ENCODE measurements around the gene PLEKHA7.
"Not testable (repeated sequence)": the region's sequence is repeated elsewhere in the genome, so short reads cannot be mapped to it uniquely, and the experiment has no call there.

The PLEKHA7 gene, protein sequence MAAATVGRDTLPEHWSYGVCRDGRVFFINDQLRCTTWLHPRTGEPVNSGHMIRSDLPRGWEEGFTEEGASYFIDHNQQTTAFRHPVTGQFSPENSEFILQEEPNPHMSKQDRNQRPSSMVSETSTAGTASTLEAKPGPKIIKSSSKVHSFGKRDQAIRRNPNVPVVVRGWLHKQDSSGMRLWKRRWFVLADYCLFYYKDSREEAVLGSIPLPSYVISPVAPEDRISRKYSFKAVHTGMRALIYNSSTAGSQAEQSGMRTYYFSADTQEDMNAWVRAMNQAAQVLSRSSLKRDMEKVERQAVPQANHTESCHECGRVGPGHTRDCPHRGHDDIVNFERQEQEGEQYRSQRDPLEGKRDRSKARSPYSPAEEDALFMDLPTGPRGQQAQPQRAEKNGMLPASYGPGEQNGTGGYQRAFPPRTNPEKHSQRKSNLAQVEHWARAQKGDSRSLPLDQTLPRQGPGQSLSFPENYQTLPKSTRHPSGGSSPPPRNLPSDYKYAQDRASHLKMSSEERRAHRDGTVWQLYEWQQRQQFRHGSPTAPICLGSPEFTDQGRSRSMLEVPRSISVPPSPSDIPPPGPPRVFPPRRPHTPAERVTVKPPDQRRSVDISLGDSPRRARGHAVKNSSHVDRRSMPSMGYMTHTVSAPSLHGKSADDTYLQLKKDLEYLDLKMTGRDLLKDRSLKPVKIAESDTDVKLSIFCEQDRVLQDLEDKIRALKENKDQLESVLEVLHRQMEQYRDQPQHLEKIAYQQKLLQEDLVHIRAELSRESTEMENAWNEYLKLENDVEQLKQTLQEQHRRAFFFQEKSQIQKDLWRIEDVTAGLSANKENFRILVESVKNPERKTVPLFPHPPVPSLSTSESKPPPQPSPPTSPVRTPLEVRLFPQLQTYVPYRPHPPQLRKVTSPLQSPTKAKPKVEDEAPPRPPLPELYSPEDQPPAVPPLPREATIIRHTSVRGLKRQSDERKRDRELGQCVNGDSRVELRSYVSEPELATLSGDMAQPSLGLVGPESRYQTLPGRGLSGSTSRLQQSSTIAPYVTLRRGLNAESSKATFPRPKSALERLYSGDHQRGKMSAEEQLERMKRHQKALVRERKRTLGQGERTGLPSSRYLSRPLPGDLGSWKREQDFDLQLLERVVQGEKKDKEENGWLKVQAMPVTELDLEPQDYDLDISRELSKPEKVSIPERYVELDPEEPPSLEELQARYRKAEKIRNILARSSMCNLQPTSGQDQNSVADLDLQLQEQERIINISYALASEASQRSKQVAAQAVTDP

DNA sequence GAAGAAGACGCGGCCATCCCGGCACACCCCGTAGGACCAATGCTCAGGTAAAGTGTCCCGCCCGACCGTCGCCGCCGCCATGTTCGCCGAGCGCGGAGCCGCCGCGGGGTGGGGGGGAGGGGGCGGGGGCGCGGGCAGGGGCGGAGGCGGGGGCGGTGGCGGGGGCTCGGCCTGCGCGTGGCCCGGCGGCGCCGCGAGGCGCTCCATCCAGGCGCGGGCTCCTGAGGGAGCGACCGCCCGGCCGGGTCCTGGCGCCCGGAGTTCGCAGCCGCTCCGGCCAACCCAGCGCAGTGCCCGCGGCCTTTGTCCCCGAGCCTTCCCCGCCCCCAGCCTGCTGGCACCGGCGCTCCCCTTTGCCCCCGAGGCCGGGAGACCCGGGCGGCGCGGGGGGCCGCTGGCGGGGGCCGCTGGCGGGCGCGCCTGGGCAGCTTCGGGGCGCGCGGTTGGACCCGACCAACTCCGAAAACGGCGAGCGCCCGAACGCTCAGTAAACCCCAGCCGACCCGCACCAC is at the start of gene PLEKHA7:
PLEKHA7 (minus strand) TSS at position 94 of the 512 bp plus-strand sequence; CDS start at position 81, 13 bp downstream.
- peak; percentile 36 for DNase-seq

DNA sequence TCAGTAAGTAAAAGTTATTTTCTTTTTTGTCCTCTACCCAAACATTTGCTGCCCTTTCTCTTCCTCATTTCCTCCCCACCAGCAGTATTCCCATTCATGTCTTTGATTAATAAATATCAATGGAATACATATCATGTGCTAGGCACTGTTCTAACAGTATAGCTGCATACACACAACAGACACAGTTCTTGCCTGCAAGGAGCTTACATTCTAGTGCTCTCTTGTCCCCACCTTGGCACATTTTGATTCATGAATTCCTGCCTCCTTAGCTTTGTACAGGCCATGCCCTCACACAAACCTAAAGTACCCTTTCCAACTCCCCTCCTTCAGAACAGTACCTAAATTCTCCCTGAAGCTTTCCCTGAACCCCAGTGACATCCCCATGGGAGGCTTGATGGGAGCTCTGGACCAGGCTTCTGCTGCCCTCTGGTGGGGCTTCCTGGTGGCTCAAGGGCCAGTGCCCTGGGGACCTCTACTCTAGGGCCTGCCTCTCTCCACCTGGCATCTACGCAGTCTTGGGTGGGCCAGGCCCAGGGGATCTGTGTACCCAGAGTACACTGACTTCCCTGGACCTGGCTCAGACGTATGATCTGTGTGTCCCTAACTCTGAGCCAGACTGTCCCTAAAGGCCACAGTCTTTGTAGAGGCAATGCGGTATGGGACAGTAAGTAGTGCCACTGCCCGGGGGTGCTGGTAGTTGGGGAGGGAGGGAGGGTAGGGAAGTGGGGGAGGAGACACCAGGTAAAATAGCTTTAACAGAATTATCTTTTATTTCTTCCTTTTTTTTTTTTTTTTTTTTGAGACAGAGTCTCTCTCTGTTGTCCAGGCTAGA is 49.2 kb upstream of the PLEKHA7 start:
- peak; percentile 76 for DNase-seq

DNA sequence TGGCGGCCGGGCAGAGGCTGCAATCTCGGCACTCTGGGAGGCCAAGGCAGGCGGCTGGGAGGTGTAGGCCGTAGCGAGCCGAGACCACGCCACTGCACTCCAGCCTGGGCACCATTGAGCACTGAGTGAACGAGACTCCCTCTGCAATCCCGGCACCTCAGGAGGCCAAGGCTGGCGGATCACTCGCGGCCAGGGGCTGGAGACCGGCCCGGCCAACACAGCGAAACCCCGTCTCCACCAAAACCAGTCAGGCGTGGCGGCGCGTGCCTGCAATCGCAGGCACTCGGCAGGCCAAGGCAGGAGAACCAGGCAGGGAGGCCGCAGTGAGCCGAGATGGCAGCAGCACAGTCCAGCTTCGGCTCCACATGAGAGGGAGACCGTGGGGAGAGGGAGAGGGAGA is 36.9 kb upstream of the PLEKHA7 start:
- DNase-seq: not testable (repeated sequence)

DNA sequence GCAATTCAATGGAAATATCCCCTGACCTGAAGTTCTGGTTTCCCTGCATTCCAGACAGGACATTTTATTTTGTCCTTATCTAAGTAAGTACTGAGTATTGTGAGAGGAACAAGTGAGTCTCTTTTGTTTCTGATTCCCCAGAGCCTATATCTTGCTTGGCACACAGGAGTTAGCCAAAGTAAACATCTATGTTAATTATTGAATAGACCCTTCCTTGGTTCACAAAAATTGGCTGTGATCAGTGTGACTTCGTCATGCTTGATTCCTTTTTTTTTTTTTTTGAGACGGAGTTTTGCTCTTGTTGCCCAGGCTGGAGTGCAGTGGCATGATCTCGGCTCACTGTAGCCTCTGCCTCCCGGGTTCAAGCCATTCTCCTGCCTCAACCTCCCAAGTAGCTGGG is 34.3 kb upstream of the PLEKHA7 start:
- not testable (repeated sequence) for DNase-seq

DNA sequence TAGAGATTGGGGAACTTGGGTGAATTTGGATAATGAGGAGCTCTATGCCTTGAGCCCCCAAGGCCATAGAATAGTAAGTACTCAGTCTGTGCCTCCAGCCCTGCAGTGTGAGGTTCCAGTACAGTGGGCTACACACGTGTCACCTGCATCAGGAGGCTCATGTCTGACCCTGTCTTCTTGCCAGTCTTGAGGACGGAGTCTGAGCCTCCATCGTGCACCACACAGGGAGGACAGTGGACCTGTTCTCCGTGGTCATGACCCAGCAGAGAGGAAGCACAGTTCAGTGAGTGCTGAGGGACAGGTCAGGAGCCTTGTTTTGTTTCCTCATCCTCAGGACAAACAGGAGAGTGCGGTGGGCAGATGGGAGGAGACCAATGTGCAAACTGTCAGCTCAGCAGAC is 32.5 kb upstream of the PLEKHA7 start:
- no peak for DNase-seq

DNA sequence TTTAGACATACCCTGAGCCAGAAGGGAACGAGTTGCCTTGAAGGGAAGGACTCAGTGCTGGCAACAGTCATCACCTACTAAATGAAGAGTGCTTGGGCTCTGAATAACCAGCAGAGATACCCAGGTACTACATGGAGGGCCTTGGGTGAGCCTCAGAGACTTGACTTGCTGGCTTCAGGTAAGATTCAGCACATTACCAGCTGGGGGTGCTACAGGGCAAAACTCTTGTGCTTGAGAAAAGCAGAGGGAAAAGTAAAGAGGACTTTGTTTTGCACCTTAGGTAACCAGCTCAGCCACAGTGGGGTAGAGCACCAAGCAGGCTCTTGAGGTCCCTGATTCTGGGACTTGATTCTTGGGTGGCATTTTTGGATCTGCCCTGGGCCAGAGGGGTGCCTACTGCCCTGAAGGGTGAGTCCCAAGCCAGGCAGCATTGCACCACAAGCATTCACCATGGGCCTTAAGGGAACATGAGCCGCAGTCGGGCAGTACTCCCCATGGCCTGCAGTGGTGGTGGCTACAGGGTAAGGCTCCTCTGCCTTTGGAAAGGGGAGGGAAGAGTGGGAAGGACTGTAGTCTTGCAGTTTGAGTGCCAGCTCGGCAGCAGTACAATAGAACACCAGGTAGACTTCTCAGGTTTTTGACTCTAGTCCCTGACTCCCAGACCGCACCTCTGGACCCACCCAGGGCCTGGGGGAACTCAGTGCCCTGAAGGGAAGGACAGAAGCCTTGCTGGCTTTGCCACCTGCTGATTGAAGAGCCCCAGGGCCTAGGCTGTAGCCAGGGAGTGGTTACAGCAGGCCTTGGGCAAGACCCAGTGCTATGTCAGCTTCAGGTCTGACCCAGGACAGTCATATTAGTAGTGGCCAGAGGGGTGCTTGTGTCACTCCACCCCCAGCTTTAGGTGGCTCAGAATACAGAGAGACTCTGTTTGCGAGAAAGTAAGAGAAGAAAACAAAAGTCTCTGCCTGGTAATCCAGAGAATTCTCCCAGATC is 22.7 kb upstream of the PLEKHA7 start:
- no peak for DNase-seq

DNA sequence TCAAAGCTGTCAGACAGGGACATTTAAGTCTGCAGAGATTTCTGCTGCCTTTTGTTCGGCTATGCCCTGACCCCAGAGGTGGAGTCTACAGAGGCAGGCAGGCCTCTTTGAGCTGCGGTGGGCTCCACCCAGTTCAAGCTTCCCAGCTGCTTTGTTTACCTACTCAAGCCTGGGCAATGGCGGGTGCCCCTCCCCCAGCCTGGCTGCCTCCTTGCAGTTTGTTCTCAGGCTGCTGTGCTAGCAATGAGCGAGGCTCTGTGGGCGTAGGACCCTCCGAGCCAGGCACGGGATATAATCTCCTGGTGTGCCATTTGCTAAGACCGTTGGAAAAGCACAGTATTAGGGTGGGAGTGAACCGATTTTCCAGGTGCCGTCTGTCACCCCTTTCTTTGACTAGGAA is 19.8 kb upstream of the PLEKHA7 start:
- not testable (repeated sequence) for DNase-seq

DNA sequence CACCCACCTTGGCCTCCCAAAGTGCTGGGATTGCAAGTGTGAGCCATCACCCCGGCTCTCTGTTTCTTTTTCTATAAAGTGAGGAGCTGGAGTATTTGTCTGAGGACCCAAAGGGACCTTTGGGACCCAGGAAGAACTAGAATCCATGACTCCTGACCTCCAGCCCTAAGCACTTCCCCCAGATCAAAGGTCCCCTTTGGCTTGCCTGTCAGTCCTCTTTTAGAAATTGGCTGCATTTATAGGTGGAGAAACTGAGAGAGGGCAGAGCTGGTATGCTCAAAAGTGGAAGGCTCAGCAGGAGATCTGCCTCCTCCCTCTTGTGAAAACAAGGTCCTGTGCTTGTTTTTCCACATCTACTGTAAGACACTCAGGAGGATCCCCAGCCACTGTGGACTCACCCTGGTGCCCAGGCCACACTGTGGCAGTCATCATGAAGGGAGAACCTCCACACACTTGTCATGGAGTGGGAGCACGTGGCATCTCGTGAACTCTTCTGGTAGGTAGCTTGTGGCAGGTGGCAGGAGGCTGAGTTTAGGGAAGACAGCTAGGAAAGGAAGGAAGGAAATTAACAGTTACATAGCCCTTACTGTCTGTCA is 12.4 kb upstream of the PLEKHA7 start:
- DNase-seq: no peak

DNA sequence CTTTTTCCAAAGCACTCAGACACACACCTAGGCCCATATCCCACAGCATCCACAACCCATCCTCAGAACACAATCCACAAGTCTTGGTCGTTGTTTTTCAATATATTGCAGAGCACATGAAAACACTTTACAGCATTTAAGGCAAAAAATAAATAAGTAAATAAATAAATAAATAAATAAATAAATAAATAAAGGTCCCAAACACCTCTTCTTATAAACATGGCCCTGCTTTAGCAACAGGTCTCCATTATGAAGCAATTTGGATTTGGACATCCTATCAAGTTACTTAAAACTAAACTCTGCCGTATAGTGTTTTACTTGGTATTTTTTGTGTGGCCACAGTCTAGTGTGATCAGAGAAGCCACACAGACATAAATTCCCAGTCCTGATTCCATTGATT is 10.7 kb upstream of the PLEKHA7 start:
- no peak for DNase-seq

DNA sequence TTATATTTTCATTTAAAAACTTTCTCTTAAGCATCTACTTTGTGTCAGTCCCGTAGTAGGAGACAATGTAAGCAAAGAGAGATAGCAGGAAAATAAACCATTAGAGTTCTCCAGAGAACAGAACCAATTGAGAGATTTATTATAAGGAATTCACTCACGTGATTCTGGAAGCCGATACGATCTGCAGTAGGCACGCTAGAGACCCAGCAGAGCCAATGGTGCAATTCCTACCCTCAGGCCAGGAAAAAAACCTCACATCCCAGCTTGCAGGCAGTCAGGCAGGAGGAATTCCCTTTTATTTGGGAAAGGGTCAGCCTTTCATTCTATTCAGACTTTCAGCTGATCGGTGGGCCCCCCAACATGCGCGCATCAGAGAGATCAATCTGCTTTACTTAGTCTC is 7.3 kb upstream of the PLEKHA7 start:
- DNase-seq: no peak

DNA sequence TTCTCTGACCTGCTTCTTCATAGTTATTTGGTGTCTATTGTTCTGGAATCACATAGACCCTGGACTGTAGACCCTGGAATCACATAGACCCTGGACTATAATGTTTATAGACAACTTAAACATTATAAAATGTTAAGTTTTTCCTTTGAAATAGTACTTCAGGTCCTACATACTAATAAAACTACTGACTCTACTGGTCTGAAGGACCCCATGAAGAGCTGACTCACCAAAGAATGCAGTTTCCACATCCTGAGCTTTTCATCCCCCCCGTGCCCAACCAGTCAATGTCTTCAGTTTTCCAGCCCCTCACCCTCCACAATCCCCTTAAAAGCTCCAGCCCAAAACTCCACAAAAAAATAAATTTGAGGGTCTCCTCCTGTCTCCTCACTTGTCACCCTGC is 6.6 kb upstream of the PLEKHA7 start:
- no peak for DNase-seq

DNA sequence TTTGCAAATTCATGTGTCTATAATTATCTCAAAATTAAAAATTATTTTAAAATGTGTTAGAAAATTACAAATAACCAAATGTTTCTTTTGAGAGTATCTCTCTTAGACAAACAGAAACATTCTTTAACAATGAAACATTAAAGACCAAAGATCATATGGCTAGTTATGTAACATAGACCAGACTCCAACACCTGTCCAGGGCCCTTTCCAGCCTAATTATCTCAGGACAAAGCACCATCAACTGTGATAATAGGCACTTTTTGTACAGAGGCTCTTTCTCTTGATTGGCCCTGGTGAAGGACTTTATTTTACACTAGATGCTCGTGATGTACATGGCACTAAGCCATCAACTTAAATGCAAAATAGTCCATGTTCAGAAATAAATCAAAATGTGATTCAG is 5.0 kb upstream of the PLEKHA7 start:
- DNase-seq: no peak

DNA sequence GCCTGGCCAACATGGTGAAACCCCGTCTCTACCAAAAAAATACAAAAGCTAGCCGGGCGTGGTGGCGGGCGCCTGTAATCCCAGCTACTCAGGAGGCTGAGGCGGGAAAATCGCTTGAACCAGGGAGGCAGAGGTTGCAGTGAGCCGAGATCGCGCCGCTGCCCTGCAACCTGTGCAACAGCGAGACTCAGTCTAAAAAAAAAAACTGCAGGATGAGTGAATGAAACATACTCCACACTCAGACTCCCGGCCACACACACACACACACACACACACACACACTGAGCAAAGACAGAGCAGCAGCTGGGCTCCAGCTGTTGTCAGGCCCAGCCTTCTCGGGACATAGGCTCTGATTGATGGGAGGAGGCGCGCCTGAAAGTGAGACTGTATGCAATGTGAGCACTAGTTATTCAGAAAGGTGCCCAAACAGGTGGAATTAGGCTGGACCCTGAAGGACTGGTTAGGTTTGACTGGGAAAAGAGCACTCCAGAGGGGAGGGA is 1.5 kb upstream of the PLEKHA7 start:
- DNase-seq: peak; percentile 75

DNA sequence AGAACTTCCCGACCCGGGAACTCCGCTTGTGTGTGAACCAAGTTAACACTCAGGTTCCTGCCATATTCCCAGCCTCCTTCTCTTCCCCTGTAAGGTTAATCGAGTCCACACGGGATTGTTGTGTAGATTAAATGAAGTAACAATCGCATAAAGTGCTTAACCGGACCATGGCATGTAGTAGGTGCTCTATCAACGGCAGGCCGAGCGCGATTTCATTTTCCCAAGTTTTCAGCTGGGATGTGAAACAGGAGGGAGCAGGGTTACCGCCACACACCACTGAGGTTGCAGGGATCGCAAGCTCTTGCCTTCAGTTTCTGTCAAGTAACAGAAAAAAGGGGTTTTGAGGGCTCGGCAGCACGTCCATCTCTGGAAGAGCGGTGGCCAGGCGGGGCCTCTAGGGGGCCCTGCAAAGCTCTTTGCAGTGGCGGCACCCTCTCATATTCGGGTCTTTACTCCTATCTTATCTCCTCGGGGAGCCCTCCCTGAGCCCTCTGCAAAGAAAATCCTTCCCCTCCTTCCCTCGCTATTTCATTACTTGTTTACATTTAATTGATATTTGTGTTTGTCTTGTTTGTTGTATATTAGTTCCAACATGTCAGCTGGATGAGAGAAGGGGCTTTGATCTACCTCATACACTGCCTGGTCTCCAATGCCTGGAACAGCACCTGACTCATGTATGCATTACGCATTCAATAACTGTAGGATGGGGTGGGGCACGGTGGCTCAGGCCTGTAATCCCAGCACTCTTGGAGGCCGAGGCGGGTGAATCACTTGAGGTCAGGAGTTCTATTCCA is 816 bp upstream of the PLEKHA7 start:
- peak; percentile 79 for DNase-seq

DNA sequence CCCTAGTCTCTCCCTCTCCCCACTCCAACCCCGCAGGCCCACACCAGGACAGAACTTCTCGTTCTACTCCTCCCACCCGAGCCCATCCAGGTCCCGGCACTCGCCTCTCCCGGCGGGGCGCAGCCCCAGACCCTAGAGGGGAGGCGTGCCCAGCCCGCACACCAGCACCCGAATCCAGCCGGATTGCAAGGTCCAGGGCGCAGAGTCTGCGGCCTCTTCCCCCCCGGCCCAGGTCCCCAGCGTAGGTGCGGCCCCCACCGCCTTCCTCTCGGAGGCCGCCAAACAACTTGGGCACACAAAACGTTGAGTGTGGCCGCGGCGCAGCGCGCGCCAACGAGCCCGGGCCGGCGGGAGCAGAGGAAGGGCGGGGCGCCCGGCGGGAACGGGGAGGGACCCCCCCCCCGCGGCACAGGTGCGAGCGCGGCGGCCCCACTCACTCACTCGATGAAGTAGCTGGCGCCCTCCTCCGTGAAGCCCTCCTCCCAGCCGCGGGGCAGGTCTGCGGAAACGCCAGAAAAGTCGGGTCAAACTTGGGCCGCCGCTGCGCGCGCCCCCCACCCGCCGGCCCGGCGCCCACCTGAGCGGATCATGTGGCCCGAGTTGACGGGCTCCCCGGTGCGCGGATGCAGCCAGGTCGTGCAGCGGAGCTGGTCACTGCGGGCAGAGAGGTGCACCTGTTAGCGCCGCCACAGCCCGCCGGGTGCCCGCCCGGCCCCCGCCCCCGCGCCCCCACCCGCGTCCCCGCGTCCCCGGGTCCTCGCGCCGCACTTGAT is 480 bp downstream of the PLEKHA7 start:
- DNase-seq: peak; percentile 77

DNA sequence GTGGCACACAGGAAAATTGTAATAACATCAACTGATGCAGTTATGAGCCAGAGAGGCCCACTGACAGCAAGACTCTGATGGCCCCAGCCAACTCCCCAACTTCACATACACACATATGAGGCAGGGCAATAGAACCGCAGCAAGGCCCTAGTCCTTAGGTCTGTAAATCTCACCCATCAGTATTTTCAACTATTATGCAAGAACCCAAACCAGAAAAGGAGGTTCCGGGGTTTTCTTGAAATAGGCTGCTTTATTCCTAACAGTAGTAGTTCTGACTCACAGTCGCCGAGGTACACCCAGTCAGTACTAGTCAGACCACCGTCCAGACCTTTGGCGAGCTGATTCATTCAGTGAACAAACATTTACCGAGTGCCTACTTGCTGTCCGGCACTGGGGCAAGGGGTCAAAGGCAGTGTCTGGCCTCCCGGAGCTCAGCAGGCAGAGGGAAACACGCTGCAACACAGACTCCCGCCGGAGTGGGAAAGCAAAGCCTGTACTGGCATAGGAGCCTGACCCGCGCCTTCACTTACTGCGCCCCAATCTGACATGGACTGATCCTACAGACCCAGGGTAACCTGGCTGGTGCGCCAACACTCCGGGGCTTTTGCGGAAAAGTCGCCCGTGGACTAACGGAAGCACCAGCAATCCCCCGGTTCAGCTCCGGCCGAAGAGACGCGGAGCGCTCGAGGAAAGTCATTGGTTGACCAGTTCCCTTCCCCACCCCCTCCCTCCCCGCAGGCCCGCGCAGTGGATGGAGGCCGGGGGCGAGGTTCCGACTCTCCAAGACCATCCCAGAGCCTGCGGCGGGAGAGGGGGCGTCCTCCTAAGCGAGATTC is 1.3 kb downstream of the PLEKHA7 start:
- DNase-seq: no peak

DNA sequence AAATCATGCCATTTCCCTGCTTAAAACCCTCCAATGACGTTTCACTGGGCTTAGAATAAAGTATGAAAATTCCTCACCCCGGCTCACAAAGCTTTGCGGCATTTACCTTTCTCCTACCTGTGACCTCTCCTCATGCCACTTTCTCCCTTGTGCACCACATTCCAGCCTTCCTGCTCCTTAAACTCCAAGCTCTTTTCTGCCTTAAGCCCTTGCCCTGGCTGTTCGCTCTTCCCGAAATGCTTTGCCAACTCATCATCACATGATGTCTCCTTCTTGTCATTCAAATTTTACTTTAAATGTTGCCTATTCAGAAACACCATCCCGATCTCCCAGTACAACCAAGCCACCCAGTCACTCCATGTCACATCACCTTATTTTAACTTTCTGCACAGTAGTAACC is 2.0 kb downstream of the PLEKHA7 start:
- DNase-seq: no peak

Data from eye (tissue), 1 donor.